GM18526 (cell line): Measurements from ENCODE around the gene MEIS2.

Source experiments
- POLR2A ChIP-seq: IDR thresholded peaks from 3 replicates; pipeline ENCODE4 v1.6.1; 2011; ENCODE audit not compliant: insufficient read length; ENCODE audit errors: extremely low read depth

The MEIS2 gene

GRCh38 chr15:37105029-37105428, 4.7 kb upstream of the MEIS2 start:
- no peak for TF ChIP-seq POLR2A

DNA sequence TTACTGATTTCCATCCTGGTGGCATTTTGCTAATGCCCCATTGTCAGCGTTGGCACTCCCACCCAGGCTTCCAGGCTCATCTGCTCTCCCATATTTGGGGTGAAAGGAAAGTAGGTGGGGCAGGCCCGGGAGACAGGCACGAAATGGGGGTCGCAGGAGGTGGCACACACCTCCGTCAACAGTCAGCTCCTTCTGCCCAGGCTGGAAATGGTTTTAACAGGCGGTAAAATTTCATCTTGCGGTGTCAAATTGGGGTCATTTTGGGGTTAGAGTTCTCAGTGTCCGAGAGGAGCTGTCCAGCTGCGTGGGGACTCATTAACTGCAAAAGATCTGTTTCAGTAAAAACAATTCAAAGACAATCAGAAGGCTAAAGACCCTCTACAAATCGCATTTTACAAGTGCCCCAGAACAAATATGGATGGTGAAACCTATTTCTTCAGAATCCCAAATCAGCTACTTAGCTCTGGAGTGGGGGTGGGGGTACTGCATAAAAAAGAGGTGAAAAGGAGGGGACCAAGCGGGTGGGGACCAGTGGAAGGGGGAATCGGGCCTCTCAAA, 4.2 kb upstream of the MEIS2 start:
- no peak for TF ChIP-seq POLR2A

DNA sequence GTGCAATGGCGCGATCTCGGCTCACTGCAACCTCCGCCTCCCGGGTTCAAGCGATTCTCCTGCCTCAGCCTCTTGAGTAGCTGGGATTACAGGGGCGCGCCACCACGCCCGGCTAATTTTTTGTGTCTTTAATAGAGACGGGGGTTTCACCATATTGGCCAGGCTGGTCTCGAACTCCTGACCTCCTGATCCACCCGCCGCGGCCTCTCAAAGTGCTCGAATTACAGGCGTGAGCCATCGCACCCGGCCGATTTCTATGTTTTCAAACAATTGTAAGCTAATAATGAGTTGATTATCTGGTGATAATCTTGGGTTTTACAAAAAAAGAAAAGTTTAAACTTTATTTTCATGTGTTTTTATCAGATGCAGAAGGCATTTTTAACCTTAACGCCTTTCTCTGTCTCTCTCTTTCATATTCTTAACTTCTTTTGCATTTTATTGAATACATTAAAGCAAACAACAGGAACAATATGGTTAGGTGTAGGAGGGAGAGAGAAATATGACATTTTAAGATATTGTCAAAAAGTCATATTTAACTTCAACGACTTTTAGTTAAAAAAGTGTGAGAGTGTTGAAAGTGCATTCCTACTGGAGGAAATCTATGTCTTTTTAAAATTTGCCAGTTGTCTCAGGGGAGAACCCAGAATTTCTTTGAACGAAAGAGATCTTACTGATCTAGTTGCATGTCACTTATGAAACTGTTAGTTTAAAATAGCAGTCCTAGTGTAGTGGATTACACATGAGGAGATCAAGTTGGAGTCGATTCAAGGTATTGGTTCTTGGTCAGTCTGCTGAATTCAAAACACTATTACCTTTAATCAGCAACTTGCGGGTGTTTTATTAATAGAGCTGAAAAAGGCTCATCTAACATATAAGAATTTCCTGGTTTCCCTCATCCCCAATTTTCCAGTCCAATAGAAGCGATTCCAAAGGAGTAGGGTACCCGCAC, 3.4 kb upstream of the MEIS2 start:
- TF ChIP-seq POLR2A, result no peak

DNA sequence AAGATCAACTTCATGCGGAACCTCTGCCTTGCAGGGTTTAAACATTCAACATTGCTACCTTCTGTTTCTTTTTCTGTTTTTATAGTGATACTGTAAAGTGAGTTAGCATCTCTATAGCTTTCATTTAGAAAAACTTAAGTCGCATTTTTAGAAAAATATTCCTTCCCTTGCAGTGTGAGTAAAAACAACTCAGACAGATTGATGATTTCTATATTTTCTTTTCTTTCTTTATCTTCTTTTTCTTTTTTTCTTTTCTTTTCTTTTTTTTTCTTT, 2.8 kb upstream of the MEIS2 start:
- TF ChIP-seq POLR2A, result no peak

DNA sequence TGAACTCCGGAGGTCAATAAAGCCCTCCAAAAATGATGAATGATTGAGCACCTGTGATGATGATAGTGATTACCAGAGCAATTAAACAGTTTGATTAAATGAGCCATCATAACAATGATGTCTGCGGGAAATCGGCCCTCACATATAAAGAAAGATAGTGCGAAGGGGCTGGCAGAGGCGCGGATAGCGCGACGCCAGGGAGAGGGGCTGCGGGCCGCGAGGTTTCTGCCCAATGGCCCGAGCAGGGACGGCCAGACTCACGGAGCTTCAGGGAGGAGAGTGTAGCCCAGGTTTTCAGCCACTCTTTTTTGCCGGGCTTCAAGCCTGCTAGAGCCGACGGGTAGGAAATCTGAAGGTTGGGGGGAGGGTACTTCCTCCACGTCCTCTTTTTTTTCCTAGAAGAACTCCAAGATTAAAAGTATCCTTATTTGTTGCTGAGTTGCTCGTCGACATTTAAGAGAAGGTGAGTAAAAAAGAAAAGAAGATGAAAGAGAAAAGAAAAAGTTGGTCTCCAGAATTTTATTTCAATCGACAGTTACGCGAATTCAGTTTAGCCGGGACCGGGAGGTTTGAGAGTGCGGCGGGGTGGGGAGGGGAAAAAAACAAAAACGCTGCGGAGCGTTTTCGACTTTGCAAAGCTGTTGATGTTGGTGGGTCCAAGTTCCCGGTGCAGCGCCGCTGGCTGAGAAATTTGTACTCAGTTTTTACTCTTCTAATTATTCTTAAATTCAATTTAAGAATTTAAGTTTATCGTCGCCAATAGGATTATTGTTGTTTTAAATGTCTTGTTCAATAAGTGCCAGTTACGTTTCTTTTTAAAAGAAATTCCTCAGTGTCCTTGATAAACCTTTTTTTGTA, 2.2 kb upstream of the MEIS2 start:
- no peak for TF ChIP-seq POLR2A

DNA sequence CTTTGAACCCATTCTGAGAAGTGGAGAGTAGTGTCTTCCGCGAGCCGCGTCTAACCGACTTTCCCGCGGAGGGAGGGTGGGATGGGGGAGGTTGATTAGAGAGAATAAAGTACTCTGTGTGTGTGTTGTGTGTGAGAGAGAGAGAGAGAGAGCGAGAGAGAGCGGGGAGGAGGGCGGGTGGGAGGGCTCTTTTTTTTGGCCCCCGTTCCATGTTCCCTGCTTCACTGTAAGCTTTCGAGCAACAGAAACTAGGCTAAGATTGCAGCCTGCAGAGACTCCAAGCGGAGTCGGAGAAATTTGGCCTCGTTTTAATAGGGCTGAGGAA, 1.6 kb upstream of the MEIS2 start:
- no peak for TF ChIP-seq POLR2A

DNA sequence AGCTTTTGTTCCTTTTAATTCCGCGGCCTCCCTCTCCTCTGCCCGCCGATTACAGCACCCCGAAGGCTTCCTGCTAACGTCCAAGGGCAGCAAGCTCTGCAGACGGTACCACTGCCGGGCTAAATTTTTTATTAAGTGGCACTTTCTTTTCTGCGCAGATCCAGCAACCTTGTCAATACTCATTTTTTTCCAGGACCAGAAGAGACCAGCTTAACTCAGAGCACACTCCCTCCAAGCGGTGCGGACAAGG, 542 bp upstream of the MEIS2 start:
- TF ChIP-seq POLR2A, result no peak

DNA sequence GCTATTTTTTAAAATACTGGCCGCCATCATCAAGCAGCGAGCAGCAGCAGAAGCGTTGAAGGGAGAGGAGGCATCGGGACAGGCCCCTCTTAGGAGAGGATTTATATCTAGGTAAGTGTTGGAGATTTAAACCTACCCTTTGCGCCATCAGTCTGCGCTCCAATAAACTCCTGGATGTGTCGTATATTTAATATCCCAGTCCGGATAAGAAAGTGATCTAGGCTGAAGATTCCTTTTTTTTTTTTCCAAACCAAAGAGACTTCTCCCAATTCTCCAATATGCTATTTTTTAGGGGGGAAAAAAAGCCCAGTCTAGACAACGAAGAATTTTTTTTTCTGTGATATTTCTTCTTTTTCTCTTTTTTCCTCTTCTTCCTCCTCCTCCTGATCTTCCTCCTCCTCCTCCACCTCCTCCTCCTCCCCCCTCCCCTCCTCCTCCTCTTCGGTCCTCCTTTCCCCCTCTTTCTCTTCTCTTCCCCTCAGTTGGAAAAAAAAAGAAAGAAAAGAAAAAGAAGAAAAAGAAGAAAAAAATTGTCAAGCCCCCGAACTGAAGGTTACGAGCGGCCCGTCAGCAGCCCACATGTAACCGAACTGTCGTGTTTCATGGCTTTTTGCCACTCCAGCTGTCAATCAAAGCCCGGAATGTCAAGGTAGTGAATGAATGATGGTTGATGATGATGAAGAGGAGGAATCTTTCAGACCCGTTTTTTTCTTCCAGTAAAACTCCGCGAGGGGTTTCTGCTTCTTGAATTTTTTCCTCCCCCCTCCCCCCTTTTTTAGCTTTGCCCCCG, 835 bp downstream of the MEIS2 start:
- TF ChIP-seq POLR2A, result no peak

DNA sequence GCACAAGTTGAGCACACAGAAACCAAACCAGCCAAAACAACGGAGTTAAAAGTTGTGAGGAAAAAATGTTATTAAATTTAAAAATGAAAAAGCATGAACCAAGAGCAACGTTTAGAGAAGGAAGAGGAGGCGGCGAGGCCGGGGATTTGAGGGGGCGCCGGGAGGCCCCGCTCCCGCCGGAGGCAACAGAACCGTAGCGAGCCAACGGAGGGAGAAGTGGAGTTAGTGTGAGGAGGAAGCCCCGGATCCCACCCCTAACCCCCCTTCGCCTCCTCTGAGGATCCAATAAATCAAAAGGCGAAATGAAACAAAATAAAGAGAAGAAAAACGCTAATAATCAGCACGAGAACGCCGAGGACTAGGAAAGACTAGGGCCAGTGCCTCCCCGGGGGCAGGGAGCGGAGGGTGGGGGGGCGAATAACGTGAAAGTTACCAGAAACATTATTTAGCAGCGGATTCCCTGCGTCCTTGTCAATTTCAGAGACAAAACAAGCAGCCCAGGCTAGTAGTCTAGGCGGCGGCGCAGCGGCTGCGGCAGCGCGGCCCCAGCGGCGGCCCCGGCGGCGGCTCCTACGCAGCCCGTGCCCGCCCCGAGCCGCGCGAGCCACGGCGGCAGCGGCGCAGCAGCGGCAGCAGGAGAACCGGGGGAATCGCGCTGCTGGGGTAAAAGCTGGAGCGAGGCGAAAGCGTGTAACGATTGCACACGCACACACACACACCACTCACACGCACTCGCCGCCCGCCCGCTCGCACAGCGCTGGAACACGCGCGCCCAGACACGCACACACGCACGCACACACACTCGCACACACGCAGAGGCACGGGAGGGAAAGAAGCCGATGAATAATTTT, 1.7 kb downstream of the MEIS2 start:
- no peak for TF ChIP-seq POLR2A

GRCh38 chr15:37097144-37097919, 3.0 kb downstream of the MEIS2 start:
- TF ChIP-seq POLR2A, result no peak

- no peak for TF ChIP-seq POLR2A
Measured at GRCh38 chr15:37096558-37097143, 3.7 kb downstream of the MEIS2 start.

DNA sequence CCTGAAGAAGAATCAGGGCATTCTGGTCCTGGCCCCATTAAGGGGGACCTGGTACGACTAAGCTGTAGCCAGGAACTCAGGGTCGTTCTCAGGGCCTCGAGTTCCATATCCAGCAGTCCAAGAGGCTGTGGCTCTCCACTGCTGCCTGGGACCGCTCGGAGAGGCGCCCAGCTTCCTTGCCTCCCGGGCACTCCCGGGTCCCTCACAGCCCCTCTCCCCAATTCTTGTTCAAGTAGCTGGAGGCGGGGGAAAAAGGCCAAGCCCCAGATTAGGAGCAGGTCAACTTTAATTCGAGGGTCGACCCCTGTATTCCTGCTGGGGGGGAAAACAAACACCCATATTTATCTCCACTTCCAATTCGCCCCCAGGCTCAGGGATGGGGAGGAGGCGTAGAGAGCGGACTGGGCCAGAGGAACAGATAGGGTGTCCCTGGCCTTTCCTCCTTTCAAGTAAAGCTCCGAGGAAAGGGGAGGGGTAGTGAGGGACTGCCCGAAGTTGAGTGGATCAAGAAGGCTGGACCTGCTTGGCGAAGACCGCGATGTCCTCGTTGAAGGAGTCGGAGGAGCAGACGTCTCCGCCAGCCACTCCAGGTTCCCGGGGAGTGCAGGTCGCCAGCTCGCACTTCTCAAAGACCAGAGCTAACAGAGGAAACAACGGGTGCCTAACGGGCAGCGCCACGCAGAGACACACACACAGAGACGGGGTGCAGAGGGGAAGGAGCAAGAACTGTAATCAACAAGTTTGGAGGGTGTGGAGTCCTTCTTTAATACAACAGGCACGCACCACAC, 4.4 kb downstream of the MEIS2 start:
- no peak for TF ChIP-seq POLR2A
